ENCODE measurements around the gene SIGLEC11. TPM values are rescaled to one million over a fixed set of nuclear protein-coding genes. Genes with fewer than 3 reads are reported as not detected.

The SIGLEC11 gene
- total and polyA plus RNA-seq, 2 donors (not counting 1 experiment from before 2014, with no cell fraction given) = 0.09 TPM; not detected in 1

GRCh38 chr19:49986354-49986753 lies 25.4 kb upstream of the SIGLEC11 start:
- Histone ChIP-seq H3K27ac (ENCODE audit: low read length in 2 of 2) (no peak overlapping the region), H3K4me2 (replicated peaks; ENCODE audit: low read depth, low read length, poor library complexity, severe bottlenecking) (no peak overlapping the region), H3K36me3 (replicated peaks in 1 of 2; ENCODE audit: control extremely low read depth in 1 of 2, control insufficient read depth in 1 of 2, extremely low read depth in 1 of 2, insufficient read depth in 2 of 2, low read length in 1 of 2) (peaks cover 0 to 53% of the 10 kb centered on the region in 2 experiments), H4K20me1 (ENCODE audit: control insufficient read depth, insufficient read depth, low read length, poor library complexity, severe bottlenecking) (peaks cover 19% of the 10 kb centered on the region), H3K4me3 (ENCODE audit: control extremely low read depth in 1 of 5, extremely low read depth in 1 of 5, insufficient read depth in 1 of 5, low read depth in 2 of 5, low read length in 4 of 5) (no peak overlapping the region), H2AFZ (ENCODE audit: insufficient read depth, low read depth, low read length, poor library complexity, severe bottlenecking) (no peak overlapping the region), H3K27me3 (replicated peaks in 1 of 4; ENCODE audit: control extremely low read depth in 1 of 4, control insufficient read depth in 3 of 4, insufficient read depth in 4 of 4, low read length in 3 of 4) (no peaks in the 10 kb centered on the region), H3K9ac (ENCODE audit: low read length) (no peak overlapping the region), H3K9me3 (ENCODE audit: control extremely low read depth in 1 of 3, control insufficient read depth in 2 of 3, insufficient read depth in 1 of 3, low read length in 2 of 3) (peaks cover 0 to 13% (median 0%) of the 10 kb centered on the region in 3 donors), H3K79me2 (ENCODE audit: control insufficient read depth, insufficient read depth, low read length) (no peaks in the 10 kb centered on the region), H3K4me1 (ENCODE audit: control insufficient read depth in 2 of 2, insufficient read depth in 2 of 2, low read length in 2 of 2) (no peaks in the 10 kb centered on the region)
- Mint-ChIP-seq H3K4me3 (no peak overlapping the region), H3K4me1 (no peaks in the 10 kb centered on the region), H3K9me3 (ENCODE audit: insufficient read depth) (no peaks in the 10 kb centered on the region), H3K27me3 (no peaks in the 10 kb centered on the region), H3K27ac (no peak overlapping the region)
- ATAC-seq (ENCODE audit: low read depth) (no peak), DNase-seq (no peak)
- intact Hi-C loops (cut with micrococcal nuclease) = no loop called here
- ChIA-PET POLR2A (no interaction called here), CTCF (interaction anchor here (2.0 to 2.6 kb wide), 2 partner anchors 36 to 49 kb away, joined by 7 to 9 read pairs; no protein-coding TSS in a partner anchor)
- TF ChIP-seq CTCF (IDR thresholded peaks at IDR 0.05) = no peak
- TF ChIP-seq EZH2 (IDR thresholded peaks at IDR 0.05; ENCODE audit: borderline replicate concordance, insufficient read depth, low read depth, low read length, poor library complexity, severe bottlenecking) = no peak
- 89% methylated on average over 4 of the region's 10 CpGs for WGBS (ENCODE audit: insufficient coverage)

DNA sequence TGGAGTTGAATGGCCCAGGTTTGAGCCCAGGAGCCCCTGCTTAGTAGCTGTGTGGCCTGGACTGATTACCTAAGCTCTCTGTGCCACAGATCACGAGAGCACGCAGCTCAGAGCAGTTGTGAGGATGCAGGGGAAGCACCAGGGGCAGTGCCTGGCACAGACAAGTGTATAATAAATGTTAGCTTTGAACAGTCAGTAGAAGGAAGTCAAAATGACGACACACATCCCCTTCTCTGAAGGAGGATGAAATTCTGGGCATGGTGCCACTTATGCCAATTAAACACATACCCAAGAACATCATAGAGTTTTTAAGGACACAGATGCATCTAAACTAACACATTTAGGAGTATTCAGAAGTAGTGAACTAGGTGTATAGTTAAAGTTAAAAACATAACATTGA lies 24.9 kb upstream of the SIGLEC11 start:
- ChIA-PET POLR2A (no interaction called here), CTCF (interaction anchor here (1.0 to 2.6 kb wide), 6 partner anchors 18 to 96 kb away, joined by 3 to 9 read pairs (median 5); no protein-coding TSS in a partner anchor)
- H3K4me3 Mint-ChIP-seq = no peak overlapping the region
- Histone ChIP-seq H3K4me1 (ENCODE audit: control insufficient read depth in 2 of 2, insufficient read depth in 2 of 2, low read length in 2 of 2) (no peaks in the 10 kb centered on the region), H3K4me2 (replicated peaks; ENCODE audit: low read depth, low read length, poor library complexity, severe bottlenecking) (no peak overlapping the region), H3K27me3 (replicated peaks in 1 of 4; ENCODE audit: control extremely low read depth in 1 of 4, control insufficient read depth in 3 of 4, insufficient read depth in 4 of 4, low read length in 3 of 4) (no peaks in the 10 kb centered on the region), H3K9me3 (ENCODE audit: control extremely low read depth in 1 of 3, control insufficient read depth in 2 of 3, insufficient read depth in 1 of 3, low read length in 2 of 3) (peaks cover 0 to 13% (median 0%) of the 10 kb centered on the region in 3 donors), H3K79me2 (ENCODE audit: control insufficient read depth, insufficient read depth, low read length) (no peaks in the 10 kb centered on the region), H2AFZ (ENCODE audit: insufficient read depth, low read depth, low read length, poor library complexity, severe bottlenecking) (no peak overlapping the region), H3K4me3 (ENCODE audit: control extremely low read depth in 1 of 5, extremely low read depth in 1 of 5, insufficient read depth in 1 of 5, low read depth in 2 of 5, low read length in 4 of 5) (no peak overlapping the region), H3K27ac (ENCODE audit: low read length in 2 of 2) (no peak overlapping the region), H3K9ac (ENCODE audit: low read length) (no peak overlapping the region), H3K36me3 (replicated peaks in 1 of 2; ENCODE audit: control extremely low read depth in 1 of 2, control insufficient read depth in 1 of 2, extremely low read depth in 1 of 2, insufficient read depth in 2 of 2, low read length in 1 of 2) (peaks cover 0 to 49% of the 10 kb centered on the region in 2 experiments), H4K20me1 (ENCODE audit: control insufficient read depth, insufficient read depth, low read length, poor library complexity, severe bottlenecking) (peaks cover 19% of the 10 kb centered on the region)
- ATAC-seq (ENCODE audit: low read depth) (no peak), DNase-seq (no peak)
- H3K4me1 Mint-ChIP-seq = no peaks in the 10 kb centered on the region
- WGBS (ENCODE audit: insufficient coverage) = 100% methylated on average over 2 of the region's 3 CpGs
- H3K27me3 Mint-ChIP-seq = no peaks in the 10 kb centered on the region
- intact Hi-C loops (cut with micrococcal nuclease) = no loop called here
- TF ChIP-seq EZH2 (IDR thresholded peaks at IDR 0.05; ENCODE audit: borderline replicate concordance, insufficient read depth, low read depth, low read length, poor library complexity, severe bottlenecking) = no peak
- no peak for TF ChIP-seq CTCF (IDR thresholded peaks at IDR 0.05)
- no peaks in the 10 kb centered on the region for H3K9me3 Mint-ChIP-seq (ENCODE audit: insufficient read depth)
- no peak overlapping the region for H3K27ac Mint-ChIP-seq
